Muscle layer of duodenum (tissue), 2 donors: ENCODE data around the gene HACL1.
"Not testable (repeated sequence)": the region's sequence is repeated elsewhere in the genome, so short reads cannot be mapped to it uniquely, and the experiment has no call there.

Experiments used
- H3K27ac ChIP-seq: one replicate; pipeline ENCODE4 v1.7.0; 2013; ENCODE audit warnings: mild to moderate bottlenecking, low read length
- H3K27me3 ChIP-seq: one replicate; pipeline ENCODE4 v1.7.0; 2013; ENCODE audit warnings: low read depth, mild to moderate bottlenecking, control low read depth, low read length
- H3K36me3 ChIP-seq, 2 donors: one replicate each; pipeline ENCODE4 v1.7.0; 2013; ENCODE audit warnings: low read length in 2 of 2, control low read depth in 1 of 2, mild to moderate bottlenecking in 1 of 2; ENCODE audit not compliant: insufficient read depth in 2 of 2, control insufficient read depth in 1 of 2
- H3K4me1 ChIP-seq, 2 donors: one replicate each; pipeline ENCODE4 v1.7.0; 2013; ENCODE audit warnings: low read length in 2 of 2, mild to moderate bottlenecking in 2 of 2, control low read depth in 1 of 2, moderate library complexity in 1 of 2; ENCODE audit not compliant: insufficient read depth in 2 of 2, control insufficient read depth in 1 of 2
- H3K4me3 ChIP-seq, 2 donors: one replicate each; pipeline ENCODE4 v1.7.0; 2013; ENCODE audit warnings: low read length in 2 of 2, low read depth in 1 of 2, mild to moderate bottlenecking in 1 of 2
- H3K9me3 ChIP-seq, 2 donors: one replicate each; pipeline ENCODE4 v1.7.0; 2013; ENCODE audit warnings: low read length in 2 of 2, control low read depth in 1 of 2, mild to moderate bottlenecking in 1 of 2; ENCODE audit not compliant: control insufficient read depth in 1 of 2
- donor health status: healthy.

HACL1 gene

DNA sequence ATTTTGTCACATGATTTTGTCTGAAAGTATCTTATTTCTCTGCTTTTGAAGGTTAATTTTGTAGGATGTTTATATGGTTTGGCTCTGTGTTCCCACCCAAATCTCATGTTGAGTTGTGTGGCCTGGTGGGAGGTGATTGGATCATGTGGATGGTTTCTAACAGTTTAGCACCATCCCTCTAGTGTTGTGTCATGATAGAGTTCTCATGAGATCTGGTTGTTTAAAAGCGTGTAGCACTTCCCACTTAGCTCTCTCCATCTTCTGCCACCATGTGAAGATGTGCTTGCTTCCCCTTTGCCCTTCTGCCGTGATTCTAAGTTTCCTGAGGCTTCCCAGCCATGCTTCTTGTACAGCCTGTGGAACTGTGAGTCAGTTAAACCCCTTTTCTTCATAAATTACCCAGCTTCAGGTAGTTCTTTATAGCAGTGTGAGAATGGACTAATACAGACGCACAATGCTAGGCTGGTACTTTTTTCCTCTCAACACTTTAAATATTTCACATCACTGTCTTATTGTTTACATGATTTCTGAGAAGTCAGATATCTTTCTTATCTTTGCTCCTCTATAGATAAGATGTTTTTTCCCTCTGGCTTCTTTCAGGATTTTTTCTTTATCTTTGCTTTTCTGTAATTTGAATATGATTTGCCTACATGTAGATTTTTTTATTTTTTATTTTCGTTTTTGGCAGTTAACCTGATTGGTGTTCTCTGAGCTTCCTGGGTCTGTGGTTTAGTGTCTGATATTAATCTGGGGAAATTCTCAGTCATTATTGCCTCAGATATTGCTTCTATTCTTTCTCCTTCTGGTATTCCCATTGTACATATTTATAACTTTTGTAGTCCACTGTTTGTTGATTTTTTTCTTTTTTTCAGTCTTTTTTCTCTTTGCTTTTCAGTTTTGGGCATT, 22.4 kb upstream of the HACL1 start:
- H3K27ac ChIP-seq: no peak overlapping the region
- no peaks in the 10 kb centered on the region for H3K4me1 ChIP-seq
- no peaks in the 10 kb centered on the region for H3K27me3 ChIP-seq
- H3K9me3 ChIP-seq: peaks cover 0 to 11% of the 10 kb centered on the region in 2 donors
- no peaks in the 10 kb centered on the region for H3K36me3 ChIP-seq
- no peak overlapping the region for H3K4me3 ChIP-seq

DNA sequence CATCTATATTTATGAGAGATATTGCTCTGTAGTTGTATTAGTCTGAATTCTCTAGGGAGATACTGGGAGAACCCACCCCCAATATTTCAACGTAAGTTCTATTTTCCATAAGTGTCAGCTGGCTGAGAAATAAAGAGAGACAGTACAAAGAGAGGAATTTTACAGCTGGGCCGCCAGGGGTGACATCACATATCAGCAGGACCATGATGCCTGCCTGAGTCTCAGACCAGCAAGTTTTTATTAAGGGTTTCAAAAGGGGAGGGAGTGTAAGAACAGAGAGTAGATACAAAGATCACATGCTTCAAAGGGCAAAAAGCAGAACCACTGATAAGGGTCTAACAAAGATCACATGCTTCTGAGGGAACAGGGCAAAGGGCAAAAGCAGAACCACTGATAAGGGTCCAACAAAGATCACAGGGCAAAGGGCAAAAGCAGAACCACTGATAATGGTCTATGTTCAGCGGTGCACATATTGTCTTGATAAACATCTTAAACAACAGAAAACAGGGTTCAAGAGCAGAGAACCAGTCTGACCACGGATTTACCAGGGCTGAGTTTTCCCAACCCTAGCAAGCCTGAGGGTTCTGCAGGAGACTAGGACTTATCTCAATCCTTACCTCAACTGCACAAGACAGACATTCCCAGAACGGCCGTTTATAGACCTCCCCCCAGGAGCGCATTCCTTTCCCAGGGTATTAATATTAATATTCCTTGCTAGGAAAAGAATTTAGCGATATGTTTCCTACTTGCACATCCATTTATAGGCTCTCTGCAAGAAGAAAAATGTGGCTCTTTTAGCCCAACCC, 18.5 kb upstream of the HACL1 start:
- H3K27ac ChIP-seq, H3K36me3 ChIP-seq, H3K4me3 ChIP-seq, H3K27me3 ChIP-seq, H3K4me1 ChIP-seq: not testable (repeated sequence)
- H3K9me3 ChIP-seq: peaks cover 0 to 11% of the 10 kb centered on the region in 2 donors

DNA sequence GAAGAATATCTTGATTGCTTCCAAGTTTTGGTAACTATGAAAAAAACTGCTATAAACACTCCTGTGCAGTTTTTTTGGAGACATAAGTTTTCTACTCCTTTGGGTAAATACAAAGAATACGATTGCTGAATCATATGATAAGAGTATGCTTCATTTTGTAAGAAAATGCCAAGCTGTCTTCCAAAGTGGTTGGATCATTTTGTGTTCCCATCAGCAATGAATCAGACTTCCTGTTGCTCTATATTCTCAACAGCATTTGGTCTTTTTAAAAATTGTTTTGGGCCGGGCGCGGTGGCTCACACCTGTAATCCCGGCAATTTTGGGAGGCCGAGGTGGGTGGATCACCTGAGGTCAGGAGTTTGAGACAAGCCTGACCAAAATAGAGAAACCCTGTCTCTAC, 14.7 kb upstream of the HACL1 start:
- Histone ChIP-seq H3K4me3 (no peak overlapping the region), H3K9me3 (peaks cover 0 to 10% of the 10 kb centered on the region in 2 donors), H3K27me3 (no peaks in the 10 kb centered on the region), H3K4me1 (peaks cover 0 to 9% of the 10 kb centered on the region in 2 donors), H3K27ac (no peak overlapping the region), H3K36me3 (no peaks in the 10 kb centered on the region)

DNA sequence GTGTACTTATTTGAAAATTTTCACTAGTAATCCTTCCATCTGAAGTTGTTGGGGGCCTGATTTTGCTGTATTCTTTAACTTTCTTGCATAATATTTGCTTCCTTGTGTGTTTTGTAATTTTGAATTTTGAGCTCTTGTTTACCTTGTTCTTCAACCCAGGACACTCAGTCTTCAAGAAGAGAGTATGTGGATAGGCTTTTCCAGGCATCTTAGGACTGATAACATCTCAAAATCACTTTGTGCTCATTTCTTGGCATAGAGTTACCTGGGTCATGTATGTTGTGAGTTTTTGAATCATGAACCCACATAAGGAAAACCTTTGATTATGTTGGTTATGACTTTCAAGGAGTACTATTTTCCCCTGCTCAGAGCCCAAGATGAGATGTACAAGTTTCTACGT, 13.6 kb upstream of the HACL1 start:
- Histone ChIP-seq H3K27ac (no peak overlapping the region), H3K9me3 (peaks cover 0 to 6% of the 10 kb centered on the region in 2 donors), H3K36me3 (no peaks in the 10 kb centered on the region), H3K4me1 (peaks cover 0 to 12% of the 10 kb centered on the region in 2 donors), H3K27me3 (no peaks in the 10 kb centered on the region), H3K4me3 (no peak overlapping the region)

DNA sequence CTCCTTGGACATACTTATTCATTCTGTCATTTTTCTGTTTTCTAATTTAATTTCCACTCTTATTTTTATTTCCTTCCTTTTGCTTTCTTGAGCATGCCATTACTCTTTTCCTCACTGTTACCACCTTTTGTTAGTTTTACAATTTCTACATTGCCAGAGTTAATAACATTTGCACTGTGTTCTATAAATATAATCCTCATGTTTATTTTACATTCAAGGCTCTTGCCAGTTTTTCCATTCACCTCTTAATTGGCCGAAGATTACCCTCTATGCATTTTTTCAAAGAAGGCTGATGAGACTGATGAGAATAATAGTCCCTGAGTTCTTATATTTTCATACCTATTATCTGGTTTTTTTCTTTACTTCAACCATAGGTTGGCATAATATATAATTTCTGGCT, 10.6 kb upstream of the HACL1 start:
- Histone ChIP-seq H3K9me3 (no peaks in the 10 kb centered on the region), H3K27me3 (no peaks in the 10 kb centered on the region), H3K4me3 (no peak overlapping the region), H3K27ac (no peak overlapping the region), H3K36me3 (no peaks in the 10 kb centered on the region), H3K4me1 (peaks cover 0 to 12% of the 10 kb centered on the region in 2 donors)

DNA sequence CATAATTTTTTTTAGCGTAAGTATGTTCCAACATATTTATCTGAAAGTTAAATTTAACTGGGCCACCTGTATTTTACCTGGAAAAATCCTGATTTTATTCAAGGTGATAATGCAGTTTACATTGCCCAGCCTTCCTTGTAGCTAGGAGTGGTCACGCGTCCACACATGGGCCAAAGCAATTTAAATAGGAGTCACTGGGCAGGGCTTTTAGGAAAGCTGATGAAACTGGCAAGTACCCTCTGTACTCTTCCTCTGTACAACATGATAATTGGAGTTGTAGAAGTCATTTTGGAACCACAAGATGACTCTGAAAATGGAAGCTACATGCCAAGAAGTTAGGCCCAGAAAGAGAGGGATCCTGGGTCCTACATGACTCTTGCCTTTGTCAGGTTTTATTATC, 9.6 kb upstream of the HACL1 start:
- Histone ChIP-seq H3K27me3 (no peaks in the 10 kb centered on the region), H3K4me1 (peaks cover 0 to 12% of the 10 kb centered on the region in 2 donors), H3K36me3 (no peaks in the 10 kb centered on the region), H3K9me3 (no peaks in the 10 kb centered on the region), H3K4me3 (no peak overlapping the region), H3K27ac (no peak overlapping the region)

DNA sequence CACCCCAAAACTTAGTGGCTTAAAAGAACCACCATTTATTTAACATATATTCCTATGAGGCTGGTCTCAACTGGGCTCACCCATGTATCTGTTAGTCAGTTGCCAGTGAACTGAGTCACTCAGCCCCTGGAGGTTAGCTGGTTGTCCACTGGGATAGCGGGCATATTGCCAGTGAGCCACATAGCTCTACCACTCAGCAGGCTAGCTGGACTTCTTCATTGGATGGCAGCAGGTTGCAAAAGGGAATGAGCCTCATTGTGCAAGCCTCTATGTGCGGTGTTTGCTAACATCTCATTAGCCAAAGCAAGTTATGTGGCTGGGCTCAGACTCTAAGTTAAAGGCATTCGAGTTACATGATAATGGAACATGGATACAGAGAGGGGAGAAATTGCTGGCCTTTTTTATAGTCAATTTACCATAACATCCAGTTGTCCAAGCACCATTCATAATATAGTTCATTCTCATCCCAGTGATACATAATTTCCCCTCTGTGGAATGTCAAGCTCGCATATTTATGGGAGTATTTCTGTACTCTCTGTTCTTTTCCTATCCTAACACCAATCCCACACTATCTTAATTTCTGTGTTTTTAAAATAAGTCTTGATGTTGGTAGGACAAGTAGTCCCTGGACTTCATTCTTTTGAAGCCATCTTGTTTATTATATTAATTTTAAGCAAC, 8.9 kb upstream of the HACL1 start:
- no peaks in the 10 kb centered on the region for H3K9me3 ChIP-seq
- H3K4me1 ChIP-seq: peaks cover 0 to 12% of the 10 kb centered on the region in 2 donors
- no peak overlapping the region for H3K27ac ChIP-seq
- no peaks in the 10 kb centered on the region for H3K27me3 ChIP-seq
- no peaks in the 10 kb centered on the region for H3K36me3 ChIP-seq
- no peak overlapping the region for H3K4me3 ChIP-seq

DNA sequence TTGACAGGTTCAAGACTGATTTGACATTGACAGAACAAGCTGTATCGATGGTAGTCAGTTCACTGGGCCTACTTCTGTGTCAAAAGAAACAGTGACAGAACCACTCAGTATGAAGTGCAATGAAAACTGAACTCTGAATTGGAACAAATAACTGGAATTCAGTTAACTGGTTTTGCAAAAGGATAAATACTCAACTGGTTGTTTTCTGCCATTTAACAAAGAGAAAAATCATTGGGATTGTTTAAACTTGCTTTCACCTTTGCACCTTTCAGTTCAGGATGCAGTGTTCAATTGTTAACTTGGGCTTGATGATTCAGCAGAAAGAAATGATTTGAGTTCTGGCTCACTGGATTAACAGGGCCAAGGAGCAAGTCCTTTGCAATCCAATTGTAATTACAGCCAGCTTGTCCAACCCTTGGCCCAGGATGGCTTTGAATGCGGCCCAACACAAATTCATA, 5.1 kb upstream of the HACL1 start:
- H3K9me3 ChIP-seq: no peaks in the 10 kb centered on the region
- H3K4me3 ChIP-seq: no peak overlapping the region
- H3K4me1 ChIP-seq: peaks cover 5 to 8% of the 10 kb centered on the region in 2 donors
- H3K27ac ChIP-seq: no peak overlapping the region
- H3K36me3 ChIP-seq: peaks cover 0 to 3% of the 10 kb centered on the region in 2 donors
- H3K27me3 ChIP-seq: no peaks in the 10 kb centered on the region

DNA sequence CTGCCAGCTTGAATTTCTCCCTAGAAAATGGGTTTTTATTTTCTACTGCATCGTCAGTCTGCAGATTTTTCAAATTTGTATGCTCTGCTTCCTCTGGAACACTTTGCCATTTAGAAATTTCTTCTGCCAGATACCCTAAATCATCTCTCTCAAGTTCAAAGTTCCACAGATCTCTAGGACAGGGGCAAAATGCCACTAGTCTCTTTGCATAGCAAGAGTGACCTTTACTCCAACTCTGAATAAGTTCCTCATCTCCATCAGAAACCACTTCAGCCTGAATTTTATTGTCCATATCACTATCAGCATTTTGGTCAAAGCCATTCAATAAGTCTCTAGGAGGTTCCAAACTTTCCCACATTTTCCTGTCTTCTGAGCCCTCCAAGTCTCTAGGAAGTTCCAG, 3.2 kb upstream of the HACL1 start:
- not testable (repeated sequence) for H3K9me3 ChIP-seq, H3K27me3 ChIP-seq, H3K36me3 ChIP-seq, H3K4me3 ChIP-seq, H3K27ac ChIP-seq
- peaks cover 15 to 16% of the 10 kb centered on the region in 2 donors for H3K4me1 ChIP-seq

DNA sequence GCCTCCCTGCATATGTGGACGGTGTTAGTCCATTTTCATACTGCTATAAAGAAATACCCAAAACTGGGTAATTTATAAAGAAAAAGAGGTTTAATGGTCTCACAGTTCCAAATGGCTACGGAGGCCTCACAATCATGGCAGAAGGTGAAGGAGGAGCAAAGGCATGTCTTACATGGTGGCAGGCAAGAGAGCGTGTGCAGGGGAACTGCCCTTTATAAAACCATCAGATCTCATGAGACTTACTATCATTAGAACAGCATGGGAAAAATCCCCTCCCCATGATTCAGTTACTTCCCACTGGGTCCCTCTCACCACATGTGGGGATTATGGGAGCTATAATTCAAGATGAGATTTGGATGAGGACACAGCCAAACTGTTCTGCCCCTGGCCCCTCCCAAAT, 1.4 kb upstream of the HACL1 start:
- H3K9me3 ChIP-seq, H3K27ac ChIP-seq, H3K27me3 ChIP-seq: not testable (repeated sequence)
- Histone ChIP-seq H3K36me3 (peaks cover 16 to 18% of the 10 kb centered on the region in 2 donors), H3K4me1 (peaks cover 15 to 16% of the 10 kb centered on the region in 2 donors), H3K4me3 (peak overlapping the region; percentile 93 to 100)

DNA sequence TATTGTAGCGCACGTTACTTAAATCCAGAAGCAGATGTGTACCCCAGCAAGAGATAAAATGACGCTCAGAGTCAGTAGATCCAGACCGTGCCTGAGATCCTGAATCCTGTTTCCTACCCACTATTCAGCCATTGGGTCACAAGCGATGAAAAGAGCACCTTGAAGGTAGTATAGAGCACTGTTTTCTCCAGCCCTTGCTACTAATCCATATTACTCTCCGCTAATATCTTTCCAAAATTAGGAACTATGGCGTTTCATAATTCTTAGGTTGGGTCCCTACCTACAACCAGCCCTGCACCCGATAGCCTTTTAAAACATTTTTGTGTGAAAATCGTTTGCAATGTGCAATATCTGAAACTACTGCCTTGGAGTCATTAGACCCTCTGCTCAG, 772 bp upstream of the HACL1 start:
- Histone ChIP-seq H3K4me1 (peaks cover 15 to 16% of the 10 kb centered on the region in 2 donors), H3K4me3 (peak overlapping the region; percentile 93 to 100), H3K36me3 (peaks cover 18 to 23% of the 10 kb centered on the region in 2 donors), H3K27me3 (no peaks in the 10 kb centered on the region), H3K27ac (peak overlapping the region; percentile 95), H3K9me3 (no peaks in the 10 kb centered on the region)
